Neural progenitor cell (in vitro differentiated cells): ENCODE measurements around the gene HEPH.

ENCODE experiments used
- EZH2 ChIP-seq: fragments of 200-600 bp; sonication (generic); IDR thresholded peaks from 2 replicates; pipeline ENCODE4 v1.6.1; 2017; ENCODE audit warnings: antibody characterized with exemption, mild to moderate bottlenecking, moderate library complexity
- EZH2phosphoT487 ChIP-seq: fragments of 200-600 bp; sonication (generic); IDR thresholded peaks from 2 replicates; pipeline ENCODE4 v1.6.1; 2017; ENCODE audit warnings: antibody characterized with exemption
- TF ChIP-seq, protein P1 (sequence below): fragments of 200-600 bp; sonication (generic); IDR thresholded peaks from 2 replicates; pipeline ENCODE4 v1.5.1; 2017; ENCODE audit warnings: antibody characterized with exemption, mild to moderate bottlenecking

DNA sequence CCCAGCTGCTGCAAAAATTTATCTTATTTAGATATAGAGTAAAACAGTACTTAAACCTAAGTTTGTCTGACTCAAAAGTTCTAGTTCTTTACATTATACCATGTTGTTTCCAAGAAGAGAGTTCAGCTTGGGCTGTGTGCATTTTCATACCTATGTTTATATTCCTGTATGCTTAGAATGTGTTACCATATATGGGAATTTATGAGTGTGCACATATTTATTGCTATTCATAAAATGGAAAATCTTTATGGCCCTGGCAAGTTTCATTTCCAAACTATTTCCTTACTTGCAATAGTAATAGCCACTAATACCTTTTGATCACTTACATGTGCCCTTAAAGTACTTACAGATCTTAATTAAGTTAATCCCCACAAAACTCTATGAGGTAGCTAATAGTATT lies 2.6 kb downstream of the HEPH start:
- TF ChIP-seq, protein P1, sequence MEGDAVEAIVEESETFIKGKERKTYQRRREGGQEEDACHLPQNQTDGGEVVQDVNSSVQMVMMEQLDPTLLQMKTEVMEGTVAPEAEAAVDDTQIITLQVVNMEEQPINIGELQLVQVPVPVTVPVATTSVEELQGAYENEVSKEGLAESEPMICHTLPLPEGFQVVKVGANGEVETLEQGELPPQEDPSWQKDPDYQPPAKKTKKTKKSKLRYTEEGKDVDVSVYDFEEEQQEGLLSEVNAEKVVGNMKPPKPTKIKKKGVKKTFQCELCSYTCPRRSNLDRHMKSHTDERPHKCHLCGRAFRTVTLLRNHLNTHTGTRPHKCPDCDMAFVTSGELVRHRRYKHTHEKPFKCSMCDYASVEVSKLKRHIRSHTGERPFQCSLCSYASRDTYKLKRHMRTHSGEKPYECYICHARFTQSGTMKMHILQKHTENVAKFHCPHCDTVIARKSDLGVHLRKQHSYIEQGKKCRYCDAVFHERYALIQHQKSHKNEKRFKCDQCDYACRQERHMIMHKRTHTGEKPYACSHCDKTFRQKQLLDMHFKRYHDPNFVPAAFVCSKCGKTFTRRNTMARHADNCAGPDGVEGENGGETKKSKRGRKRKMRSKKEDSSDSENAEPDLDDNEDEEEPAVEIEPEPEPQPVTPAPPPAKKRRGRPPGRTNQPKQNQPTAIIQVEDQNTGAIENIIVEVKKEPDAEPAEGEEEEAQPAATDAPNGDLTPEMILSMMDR: no peak
- TF ChIP-seq EZH2: no peak
- no peak for TF ChIP-seq EZH2phosphoT487
